HG02678 (cell line): ENCODE results near the gene NKD2.

Experiments
- ATAC-seq: cut with Tn5 transposase; IDR thresholded peaks from one replicate; pipeline ENCODE4 v1.9.1; 2021; ENCODE audit warnings: mild to moderate bottlenecking, moderate library complexity; ENCODE audit not compliant: unreplicated experiment

Gene NKD2

DNA sequence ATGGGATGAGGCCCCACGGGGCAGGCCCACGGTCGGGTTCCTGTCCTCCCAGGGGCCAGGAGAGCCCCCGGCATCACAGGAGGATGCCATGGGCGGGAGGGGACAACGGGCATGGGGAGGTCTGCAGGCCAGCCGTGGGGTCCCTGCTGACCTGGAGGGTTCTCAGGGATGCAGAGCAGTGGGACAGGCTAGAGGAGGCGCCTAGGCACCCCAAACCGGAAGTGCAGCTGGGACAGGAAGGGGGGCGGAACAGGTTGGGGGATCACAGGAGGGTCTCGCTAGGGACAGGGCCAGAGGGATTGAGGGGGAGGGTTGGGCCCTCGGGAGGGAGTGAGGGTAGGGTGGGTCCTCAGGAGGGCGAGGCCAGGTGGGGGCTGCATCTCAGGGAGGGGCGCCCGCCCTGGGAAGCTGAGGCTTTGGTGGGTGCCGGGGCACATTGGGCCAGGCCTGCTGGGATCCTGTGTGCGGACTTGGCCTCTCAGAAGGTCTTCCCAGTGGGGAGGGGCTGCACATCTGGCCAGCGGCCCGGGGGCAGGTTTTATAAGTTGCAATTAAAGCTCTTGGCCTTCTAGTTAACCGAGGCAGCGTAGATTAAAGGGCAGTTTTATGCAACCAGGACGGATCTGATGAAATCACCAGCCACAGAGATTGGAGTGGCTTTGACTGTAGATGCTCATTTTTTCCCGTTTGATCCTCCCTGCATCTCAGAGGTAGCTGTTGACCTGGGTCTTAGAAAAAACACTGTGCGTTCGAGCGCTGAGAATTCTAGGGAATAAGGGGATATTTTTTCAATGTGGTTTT is 20.1 kb downstream of the NKD2 start:
- no peak for ATAC-seq

DNA sequence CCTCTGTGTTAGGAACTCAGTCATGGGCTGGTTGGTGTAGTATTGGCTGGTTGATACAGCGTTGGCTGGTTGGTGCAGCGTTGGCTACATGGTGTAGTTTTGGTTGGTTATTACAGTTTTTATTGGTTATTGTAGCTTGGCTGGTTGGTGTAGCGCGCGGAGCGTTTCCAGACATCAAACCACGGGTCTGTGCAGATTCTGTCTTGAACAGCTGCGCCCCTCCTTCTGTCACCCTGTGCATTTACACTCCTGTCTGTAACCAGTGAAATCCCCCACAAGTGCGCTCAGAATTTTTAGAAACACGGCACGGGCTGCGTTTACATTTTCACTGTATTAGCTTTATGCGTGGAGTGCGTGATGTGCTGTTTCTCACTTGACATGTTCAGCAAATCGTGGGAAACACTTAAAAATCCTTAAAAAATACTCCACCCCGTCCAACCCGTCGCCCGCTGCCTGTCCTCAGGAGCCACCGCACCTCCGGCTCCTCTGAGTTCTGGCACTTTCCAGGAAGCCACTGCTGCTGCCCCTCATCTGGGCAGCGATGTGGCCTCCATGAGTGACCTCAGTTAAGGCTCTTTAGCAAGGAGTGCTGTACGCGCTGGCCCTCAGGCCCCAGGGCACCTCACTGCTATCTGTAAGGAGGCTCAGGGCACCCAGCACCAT is 20.8 kb downstream of the NKD2 start:
- ATAC-seq = no peak

DNA sequence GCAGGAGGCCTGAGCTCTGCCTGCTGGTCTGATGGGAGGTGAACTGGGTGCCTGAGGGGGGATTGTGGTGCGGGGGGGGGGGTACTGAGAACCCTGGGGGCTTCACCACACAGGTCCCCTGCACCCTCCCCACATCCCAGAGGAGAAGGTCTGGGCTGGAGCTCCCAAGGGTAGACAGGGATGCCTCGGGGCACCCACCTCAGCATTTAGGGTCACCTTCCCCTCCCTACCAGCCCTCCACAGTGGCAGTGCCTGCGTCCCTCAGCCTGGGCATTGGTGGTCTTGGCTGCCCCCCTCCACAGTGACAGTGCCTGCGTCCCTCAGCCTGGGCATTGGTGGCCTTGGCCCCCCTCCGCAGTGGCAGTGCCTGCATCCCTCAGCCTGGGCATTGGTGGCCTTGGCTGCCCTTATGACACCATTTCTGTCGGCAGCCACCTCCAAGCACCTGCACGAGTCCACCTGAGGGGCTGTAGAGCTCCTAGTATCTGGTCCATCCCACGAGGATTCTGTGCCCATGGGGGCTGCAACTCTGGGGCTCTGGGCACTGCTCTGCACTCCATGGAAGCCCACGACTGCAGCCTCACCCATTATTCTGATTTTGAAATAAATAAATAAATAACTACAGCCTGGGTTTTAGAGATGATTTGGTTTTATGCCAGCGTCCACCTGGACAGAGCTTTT is 21.5 kb downstream of the NKD2 start:
- no peak for ATAC-seq

DNA sequence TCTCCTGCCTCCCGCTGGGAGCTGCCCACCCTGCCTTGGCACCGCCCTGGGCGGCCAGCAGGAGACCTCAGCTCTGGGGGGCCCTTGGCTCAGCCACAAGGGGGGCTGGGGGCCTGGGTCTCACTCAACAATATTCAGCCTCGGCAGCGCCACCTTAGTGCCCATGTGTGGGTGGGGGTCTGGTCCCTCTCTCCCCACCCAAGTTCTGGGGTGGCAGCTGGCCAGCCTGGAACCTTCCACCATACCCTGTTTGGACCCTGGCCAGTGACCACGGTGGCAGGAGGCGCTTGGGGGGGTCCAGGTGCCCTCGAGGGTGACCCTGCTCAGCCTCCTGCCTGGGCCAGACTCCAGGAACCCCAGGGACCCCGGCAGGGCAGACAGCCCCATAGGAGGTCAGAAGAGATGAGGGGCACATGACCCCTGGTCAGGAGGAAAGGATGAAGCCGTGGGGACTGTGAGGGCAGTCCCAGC is 22.2 kb downstream of the NKD2 start:
- no peak for ATAC-seq

DNA sequence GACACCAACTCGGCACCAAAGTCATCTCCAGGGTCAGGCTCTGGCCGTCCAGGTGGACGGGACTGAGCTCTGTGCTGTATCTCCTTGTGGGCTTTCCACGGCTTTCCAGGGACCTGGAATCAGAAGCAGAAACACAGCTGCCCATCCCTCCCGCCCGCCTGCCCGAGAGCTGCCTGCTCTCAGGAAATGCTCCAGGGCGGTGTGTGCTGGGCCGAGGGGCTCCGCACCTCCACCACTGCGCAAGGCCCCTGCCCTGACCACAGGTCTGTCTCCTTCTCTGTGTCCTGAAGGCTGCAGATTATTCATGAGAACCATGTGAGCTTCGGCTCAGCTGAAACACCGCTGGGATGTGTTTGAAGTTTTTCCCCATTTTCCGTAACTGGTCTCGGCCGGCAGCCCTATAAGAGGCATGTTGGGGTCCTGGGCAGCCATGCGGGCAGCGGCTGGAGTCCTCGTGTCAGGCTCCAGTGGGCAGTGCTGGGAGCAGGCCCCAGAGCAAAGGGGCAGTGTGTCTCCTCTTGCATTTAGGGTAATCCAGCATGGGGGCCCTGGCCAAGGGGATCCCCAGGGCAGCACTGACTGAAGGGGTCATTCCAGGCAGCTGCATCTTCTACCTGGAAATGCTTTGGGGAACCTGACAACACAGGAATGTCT is 22.8 kb downstream of the NKD2 start:
- ATAC-seq = no peak

DNA sequence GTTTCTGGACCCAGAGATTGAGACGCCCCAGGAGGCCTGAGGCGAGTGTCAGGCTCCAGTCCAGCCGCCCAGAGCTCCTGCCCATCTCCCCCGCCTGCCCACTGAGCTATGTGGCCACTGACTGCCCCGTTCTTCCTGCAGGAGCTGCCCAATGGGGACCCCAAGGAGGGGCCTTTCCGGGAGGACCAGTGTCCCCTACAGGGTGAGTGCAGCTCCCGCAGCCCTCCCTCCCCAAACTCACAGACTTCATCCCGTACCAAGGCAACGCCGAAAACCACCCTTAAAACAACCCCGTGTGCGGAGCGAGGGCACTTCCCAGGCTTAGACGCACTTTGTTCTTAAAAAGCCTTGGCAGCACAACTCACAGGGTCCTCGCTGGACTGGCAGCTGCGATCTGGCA is 23.4 kb downstream of the NKD2 start:
- ATAC-seq = no peak

DNA sequence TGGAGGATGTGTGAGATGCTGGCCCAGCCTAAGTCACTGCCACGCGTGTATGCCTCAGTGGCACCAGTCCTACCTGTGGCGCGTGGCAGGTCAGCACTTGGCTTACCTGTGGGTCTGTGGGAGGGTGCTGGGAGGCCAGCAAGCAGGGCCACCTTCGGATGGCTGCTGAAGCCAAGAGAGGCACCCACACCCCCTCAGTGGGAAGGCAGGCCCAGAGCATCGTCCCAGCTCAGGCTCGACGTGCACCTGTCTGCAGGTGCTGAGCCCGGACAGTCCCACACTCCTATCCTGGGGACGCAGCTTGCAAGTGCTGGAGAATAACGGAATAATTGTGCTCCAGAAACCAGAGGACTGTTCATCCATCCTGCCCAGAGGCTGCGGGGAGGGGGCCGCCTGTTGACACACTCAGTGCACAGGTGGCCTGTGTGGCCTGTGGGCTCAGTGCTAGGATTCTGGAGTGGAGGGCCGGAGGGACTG is 24.0 kb downstream of the NKD2 start:
- ATAC-seq = no peak

DNA sequence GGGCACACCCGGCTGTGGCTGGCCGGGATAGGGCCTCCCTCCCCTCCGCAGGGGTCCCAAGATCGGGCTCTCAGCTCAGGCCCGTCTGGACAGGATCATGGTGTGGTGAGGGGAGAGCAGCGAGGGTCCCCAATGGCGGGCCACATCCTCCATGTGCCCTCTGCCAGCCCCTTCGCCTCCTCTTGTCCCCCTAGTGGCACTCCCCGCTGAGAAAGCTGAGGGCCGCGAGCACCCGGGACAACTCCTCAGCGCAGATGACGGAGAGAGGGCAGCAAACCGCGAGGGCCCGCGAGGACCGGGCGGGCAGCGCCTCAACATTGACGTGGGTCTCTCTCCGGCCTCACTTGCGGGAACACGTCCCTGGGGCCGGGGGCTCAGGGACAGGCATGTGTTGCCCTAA is 24.6 kb downstream of the NKD2 start:
- ATAC-seq = no peak

DNA sequence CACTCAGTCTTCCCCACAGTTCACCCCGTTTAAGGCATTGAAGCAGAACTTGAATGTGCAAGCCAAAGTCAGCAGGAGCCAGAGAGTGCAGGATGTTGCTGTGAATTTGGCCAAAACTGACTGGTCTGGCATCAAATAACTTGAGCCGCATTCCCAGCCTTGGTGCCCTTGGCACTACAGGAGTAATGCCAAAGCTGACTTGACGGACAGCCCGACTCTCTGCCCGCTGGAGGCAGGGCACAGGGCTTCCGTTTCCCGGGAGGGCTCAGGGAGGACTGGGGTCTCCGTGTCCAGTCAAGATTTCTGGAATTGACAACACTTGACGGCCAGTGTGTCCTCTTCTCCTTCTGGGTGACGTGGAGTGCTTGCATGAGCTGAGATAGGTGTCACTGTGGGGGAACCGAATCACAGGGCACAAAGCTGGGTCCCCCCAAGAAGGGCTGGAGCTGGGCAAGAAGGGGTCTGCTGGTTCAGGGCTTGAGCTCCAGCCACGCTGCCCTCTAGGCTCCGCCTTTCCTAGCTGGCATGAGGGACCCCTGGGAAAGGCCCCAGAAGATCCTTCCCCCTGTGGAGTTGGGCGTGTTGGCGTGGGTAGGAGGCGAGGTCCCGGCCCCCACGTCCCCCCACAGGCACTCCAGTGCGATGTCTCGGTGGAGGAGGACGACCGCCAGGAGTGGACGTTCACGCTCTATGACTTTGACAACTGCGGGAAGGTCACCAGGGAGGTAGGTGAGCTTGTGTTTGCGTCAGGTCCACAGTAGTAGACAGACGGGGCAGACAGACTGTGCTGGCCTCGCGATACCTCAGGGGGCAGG is 25.2 kb downstream of the NKD2 start:
- ATAC-seq = no peak

DNA sequence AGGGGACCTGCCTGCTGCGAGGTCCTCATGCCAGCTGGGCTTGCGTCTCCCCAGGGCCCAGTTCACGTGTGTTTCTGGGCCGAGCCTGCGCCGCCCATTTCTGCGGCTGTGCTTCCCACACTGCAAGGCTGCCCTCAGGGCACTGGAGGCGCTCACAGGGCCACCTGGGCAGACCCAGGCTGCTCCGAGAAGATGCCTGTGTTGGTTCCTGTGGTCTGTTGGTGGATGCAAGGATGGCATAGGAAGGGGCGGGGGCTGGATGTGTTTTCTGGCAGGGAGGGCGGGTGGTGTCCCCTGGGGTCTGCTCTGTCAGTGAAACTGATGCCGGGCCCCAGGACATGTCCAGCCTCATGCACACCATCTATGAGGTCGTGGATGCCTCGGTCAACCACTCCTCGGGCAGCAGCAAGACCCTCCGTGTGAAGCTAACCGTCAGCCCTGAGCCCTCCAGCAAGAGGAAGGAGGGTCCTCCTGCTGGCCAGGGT is 25.9 kb downstream of the NKD2 start:
- ATAC-seq = no peak

DNA sequence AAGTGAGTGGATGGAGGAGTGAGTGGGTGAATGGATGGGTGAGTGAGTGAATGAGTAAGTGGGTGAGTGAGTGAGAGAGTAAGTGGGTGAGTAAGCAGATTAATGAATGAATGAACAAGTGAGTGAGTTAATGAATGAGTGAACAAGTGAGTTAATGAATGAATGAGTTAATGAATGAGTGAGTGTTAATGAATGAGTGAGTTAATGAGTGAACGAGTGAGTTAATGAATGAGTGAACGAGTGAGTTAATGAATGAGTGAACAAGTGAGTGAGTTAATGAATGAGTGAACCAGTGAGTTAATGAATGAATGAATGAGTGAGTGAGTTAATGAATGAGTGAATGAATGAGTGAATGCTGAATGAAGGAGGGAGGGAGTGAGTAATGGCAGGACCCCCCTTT is 26.4 kb downstream of the NKD2 start:
- ATAC-seq = no peak

DNA sequence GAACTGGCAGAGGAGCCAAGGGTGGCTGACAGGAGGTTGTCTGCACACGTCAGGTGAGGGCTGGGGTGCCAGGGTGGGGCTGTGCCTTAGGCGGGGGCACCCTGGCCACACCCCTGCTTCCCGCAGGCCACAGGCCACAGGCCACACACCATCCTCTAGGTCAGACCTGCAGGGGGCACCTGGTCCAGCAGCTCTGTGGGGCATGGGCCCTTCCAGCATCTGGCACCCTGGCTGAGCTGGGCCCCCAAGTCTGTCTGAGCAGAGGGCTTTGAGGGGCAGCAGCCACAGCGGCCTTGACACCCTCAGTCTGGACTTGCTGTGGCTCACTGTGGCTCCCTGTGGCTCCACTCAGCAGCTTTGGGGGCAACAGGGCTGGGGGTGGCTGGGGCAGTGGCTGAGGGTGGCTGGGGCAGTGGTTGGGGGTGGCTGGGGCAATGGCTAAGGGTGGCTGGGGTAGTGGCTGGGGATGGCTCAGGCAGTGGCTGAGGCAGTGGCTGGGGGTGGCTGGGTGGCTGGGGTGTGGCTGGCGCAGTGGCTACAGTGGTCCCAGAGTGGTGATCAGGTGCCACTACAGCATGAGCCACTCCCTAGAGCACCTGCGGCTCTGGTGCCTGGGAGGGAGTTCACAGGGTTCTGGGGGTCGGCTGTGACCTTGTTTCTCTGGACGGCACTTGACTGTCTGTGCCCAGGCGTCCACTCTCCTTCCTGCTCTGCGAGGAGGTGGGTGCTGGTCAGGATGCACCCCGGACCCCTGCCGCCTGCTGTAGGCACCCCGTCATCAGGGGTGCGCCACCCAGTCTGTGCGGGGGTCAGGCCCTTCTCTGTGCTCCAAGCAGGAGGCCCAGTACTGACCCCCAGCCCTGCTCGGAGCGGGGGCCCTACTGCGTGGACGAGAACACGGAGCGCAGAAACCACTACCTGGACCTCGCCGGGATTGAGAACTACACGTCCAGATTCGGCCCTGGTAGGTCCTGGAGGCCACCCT is 27.1 kb downstream of the NKD2 start:
- ATAC-seq = no peak

DNA sequence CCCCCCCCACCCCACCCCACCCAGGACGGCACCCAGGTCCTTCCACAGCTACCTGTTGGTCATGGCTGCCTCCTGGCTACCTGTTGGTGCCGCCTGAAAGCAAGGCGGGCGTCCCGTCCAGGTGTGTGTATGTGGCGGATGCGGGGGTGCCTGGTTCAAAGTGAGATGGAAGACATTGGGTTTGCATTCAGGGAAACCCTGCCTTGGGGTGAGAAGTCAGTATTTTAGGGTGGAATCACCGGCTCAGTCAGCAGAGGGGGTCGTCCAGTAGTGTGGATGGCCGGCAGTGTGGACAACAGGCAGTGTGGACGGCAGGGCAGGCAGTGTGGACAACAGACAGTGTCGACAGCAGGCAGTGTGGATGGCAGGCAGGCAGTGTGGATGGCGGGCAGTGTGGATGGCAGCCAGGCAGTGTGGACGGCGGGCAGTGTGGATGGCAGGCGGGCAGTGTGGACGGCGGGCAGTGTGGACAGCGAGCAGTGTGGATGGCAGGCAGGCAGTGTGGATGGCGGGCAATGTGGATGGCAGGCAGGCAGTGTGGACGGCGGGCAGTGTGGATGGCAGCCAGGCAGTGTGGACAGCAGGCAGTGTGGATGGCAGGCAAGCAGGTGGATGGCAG is 28.0 kb downstream of the NKD2 start:
- ATAC-seq = no peak

DNA sequence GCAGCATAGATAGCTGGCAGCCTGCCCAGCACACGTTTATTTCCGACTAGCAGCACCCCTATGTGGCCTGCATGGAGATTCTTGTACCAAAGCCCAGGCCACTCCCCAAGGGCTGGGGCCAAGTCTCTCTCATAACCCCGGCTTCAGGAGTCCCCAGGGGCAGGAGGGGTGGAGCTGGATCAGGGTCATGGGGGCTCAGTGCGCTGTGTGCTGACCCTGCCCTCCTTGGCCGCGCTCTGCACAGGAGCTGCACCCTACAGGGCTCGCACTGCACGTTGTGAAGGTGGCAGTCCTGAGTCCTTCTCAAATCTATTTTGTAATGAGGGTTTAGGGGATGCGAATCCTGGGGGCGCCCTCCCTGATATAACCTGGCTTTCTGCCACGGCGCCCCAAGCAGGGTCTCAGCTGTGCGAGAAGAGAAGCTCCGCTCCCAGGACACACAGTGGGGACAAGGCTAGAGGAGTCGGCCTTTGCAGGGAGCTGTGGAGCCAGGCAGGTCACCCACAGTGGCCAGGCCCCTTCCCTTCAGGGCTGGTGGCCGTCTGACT is 28.6 kb downstream of the NKD2 start:
- no peak for ATAC-seq

DNA sequence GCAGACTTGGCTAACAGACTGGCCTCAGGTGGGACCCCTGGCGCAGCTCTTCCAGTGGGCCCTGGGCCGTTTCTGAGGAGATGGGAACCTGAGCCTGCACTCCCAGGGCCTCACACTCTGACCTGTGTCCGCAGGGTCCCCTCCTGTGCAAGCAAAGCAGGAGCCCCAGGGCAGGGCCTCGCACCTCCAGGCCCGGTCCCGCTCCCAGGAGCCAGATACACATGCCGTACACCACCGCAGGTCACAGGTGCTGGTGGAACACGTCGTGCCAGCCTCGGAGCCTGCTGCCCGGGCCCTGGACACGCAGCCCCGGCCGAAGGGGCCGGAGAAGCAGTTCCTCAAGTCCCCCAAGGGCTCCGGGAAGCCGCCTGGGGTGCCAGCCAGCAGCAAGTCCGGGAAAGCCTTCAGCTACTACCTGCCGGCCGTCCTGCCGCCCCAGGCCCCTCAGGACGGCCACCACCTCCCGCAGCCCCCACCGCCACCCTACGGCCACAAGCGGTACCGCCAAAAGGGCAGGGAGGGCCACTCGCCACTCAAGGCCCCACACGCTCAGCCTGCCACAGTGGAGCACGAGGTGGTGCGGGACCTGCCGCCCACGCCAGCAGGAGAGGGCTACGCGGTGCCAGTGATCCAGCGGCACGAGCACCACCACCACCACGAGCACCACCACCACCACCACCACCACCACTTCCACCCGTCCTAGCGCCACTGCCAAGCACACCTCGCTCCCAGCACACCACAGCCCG is 29.2 kb downstream of the NKD2 start:
- no peak for ATAC-seq

DNA sequence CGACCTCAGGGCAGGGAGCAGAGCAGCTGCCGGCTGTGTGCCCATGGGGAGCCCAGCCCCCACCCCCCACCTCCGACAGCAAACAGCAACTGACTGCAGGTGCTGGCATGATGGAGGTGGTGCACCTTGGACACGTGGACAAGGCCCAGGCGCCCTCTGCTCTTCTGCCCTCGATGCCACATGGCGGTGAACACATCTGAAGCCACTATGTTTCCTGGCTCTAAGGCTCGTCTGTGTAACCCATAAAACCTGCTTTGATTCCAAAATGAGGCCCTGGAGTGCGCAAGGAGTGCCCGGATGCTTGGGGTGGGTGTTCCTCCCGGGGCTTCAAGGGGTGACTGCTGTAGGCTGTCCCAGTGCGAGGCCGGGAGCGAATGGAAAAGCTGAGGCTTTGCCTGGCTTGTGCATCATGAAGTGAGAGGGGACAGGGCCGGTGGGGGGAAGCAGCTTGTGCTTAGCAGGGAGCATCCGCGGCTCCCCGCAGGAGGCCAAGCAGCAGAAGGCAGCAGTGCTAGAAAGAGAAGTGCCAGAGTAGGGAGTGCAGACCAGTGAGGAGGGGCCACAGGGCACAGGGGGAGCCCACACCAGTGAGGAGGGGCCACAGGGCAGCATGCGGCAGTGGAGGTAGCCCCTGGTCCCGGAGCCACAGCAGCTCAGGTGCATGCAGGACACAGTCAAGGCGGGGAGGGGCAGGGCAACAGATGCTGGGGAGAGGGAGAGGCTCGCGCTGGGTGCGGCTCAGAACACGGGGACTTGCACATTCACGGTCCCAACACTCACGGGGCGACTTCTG is 30.0 kb downstream of the NKD2 start:
- ATAC-seq = no peak

DNA sequence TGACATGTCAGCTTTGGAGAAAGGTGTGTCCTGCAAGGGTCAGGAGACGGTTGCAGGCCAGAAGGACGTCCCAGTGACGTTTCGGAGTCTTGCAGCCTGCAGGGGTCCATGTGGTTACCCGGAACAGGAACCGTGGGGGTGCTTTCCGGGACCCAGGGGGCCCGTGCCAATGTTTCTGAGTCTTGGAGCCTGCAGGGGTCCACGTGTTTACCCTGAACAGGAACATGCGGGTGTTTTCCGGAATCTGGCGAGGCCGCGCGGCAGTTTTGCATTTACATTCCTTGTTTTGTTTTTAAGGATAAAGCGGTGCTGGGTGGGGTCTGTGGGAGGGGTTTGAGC is 30.6 kb downstream of the NKD2 start:
- no peak for ATAC-seq
